ENCODE results near the gene TMEM232.
"Not testable (repeated sequence)": the region's sequence is repeated elsewhere in the genome, so short reads cannot be mapped to it uniquely, and the experiment has no call there.

TMEM232 gene

GRCh38 chr5:110681953-110682352 lies 44.5 kb downstream of the TMEM232 start:
- Histone ChIP-seq H3K9me3 (no peaks in the 10 kb centered on the region), H3K4me3 (no peak overlapping the region), H3K27ac (no peak overlapping the region), H3K4me1 (no peaks in the 10 kb centered on the region), H3K27me3 (no peaks in the 10 kb centered on the region), H3K36me3 (no peaks in the 10 kb centered on the region)
- no peak for TF ChIP-seq CTCF (IDR thresholded peaks at IDR 0.05)
- intact Hi-C loops (cut with DNase I; ENCODE audit: low total_unique reads): no loop called here
- DNase-seq: no peak

DNA sequence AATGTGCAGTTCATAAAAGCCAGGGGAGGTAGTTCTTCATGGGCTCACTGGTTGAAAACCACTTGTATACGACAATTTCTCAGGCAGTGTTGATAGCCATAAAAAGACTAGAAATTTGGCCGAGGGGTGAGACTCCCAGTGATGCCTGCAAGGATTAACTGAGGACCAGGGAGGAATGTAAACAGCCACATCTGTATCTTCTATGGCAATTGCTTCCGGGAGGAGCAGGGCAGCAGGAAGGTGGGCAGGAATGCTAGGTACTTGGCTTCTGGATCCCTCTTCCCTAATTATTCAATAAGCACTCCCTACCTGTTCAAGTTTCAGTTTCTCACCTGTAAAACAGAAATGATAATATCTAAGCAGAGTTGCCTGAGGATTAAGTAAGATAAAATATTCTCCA lies 45.4 kb downstream of the TMEM232 start:
- Histone ChIP-seq H3K4me3 (no peak overlapping the region), H3K4me1 (no peaks in the 10 kb centered on the region), H3K36me3 (no peaks in the 10 kb centered on the region), H3K27ac (no peak overlapping the region), H3K9me3 (no peaks in the 10 kb centered on the region), H3K27me3 (no peaks in the 10 kb centered on the region)
- no peak for TF ChIP-seq CTCF (IDR thresholded peaks at IDR 0.05)
- no peak for DNase-seq
- intact Hi-C loops (cut with DNase I; ENCODE audit: low total_unique reads): no loop called here

- H3K27me3 ChIP-seq; H3K36me3 ChIP-seq; H3K4me3 ChIP-seq; DNase-seq; H3K27ac ChIP-seq; intact Hi-C loops (cut with DNase I; ENCODE audit: low total_unique reads); H3K4me1 ChIP-seq; H3K9me3 ChIP-seq: not testable (repeated sequence)
These were observed 49.9 kb downstream of the TMEM232 start for GRCh38 chr5:110676554-110676953.

DNA sequence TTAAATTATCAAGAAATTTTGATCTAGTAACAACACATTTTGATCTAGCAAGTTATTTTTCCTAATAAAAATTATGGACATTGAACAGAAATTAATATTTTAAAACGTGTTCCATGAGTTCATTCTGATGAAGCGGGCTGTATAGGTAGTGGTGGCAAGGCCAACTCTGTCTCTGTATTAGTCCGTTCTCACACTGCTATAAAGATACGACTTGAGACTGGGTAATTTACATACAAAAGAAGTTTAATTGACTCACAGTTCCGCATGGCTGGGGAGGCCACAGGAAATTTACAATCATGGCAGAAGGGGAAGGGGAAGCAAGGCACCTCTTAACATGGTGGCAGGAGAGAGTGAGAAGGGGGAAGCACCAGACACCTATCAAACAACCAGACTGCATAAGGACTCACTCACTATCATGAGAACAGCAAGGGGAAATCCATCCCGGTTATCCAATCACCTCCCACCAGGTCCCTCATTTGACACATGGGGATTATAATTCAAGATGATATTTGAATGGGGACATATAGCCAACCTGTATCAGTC lies 61.2 kb downstream of the TMEM232 start:
- no peak for DNase-seq
- H3K36me3 ChIP-seq: no peaks in the 10 kb centered on the region
- no peaks in the 10 kb centered on the region for H3K4me1 ChIP-seq
- H3K9me3 ChIP-seq: no peaks in the 10 kb centered on the region
- H3K27ac ChIP-seq: no peak overlapping the region
- intact Hi-C loops (cut with DNase I; ENCODE audit: low total_unique reads): no loop called here
- H3K4me3 ChIP-seq: no peak overlapping the region
- no peak for TF ChIP-seq CTCF (IDR thresholded peaks at IDR 0.05)
- no peaks in the 10 kb centered on the region for H3K27me3 ChIP-seq

DNA sequence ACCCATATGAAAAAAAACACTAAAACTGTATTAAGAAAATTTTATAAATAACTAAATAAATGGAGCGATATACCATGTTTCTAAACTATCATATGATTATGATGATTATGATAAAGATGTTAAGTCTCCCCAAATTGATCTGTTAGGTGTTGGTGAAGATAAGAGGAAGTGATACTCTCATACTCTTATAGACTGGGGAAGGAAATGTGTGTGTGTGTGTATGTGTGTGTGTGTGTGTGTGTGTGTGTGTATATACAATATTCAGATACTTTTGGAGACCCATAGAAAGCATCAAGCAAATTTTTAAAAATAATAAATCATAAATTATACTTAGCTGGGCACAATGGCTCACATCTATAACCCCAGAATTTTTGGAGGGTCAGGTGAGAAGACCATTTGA lies 62.9 kb downstream of the TMEM232 start:
- H3K9me3 ChIP-seq: no peaks in the 10 kb centered on the region
- intact Hi-C loops (cut with DNase I; ENCODE audit: low total_unique reads): no loop called here
- no peak for TF ChIP-seq CTCF (IDR thresholded peaks at IDR 0.05)
- no peaks in the 10 kb centered on the region for H3K4me1 ChIP-seq
- no peak overlapping the region for H3K27ac ChIP-seq
- H3K36me3 ChIP-seq: no peaks in the 10 kb centered on the region
- no peaks in the 10 kb centered on the region for H3K27me3 ChIP-seq
- H3K4me3 ChIP-seq: no peak overlapping the region
- DNase-seq: no peak

DNA sequence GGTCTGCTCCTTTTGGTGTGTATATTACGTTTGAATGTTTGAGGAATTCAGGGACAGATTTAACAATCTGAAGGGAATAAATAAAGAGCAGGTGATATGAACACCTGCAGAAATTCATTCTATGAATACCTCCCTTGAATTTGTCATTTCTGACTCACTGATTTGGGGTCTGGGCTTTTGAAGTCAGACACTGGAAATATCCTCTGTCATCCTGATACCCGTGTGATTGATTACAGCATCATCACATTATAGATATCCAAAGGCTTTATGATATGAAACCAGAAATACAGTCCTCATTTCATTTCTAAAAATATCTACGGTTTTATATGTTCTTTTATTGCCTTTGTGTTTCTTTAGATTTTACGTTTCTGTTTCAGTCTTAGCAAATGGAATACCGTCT lies 68.5 kb downstream of the TMEM232 start:
- no peak overlapping the region for H3K27ac ChIP-seq
- no peak for TF ChIP-seq CTCF (IDR thresholded peaks at IDR 0.05)
- H3K4me1 ChIP-seq: peaks cover 0 to 5% (median 0%) of the 10 kb centered on the region in 4 donors
- H3K4me3 ChIP-seq: no peak overlapping the region
- no peak for DNase-seq
- no peaks in the 10 kb centered on the region for H3K27me3 ChIP-seq
- intact Hi-C loops (cut with DNase I; ENCODE audit: low total_unique reads): no loop called here
- no peaks in the 10 kb centered on the region for H3K9me3 ChIP-seq
- no peaks in the 10 kb centered on the region for H3K36me3 ChIP-seq
